Keratinocyte (primary cell): ENCODE measurements around the gene WDR89.

Source experiments
- EZH2 ChIP-seq: IDR thresholded peaks from one replicate; pipeline ENCODE4 v1.6.1; 2012; ENCODE audit warnings: inconsistent platforms, mild to moderate bottlenecking, low read length, moderate library complexity
- TF ChIP-seq, protein P1 (sequence below), 3 experiments: IDR thresholded peaks in 1 of 3; conservative IDR thresholded peaks in 1 of 3; optimal IDR thresholded peaks in 1 of 3; 2 replicates in 2 of 3; 3 replicates in 1 of 3; pipeline versions ENCODE3 to v1.5.1; 2011; ENCODE audit warnings: low read length in 3 of 3, mild to moderate bottlenecking in 3 of 3, moderate library complexity in 2 of 3, control low read depth in 1 of 3, inconsistent platforms in 1 of 3; ENCODE audit not compliant: insufficient read depth in 2 of 3; ENCODE audit errors: extremely low read depth in 1 of 3

DNA sequence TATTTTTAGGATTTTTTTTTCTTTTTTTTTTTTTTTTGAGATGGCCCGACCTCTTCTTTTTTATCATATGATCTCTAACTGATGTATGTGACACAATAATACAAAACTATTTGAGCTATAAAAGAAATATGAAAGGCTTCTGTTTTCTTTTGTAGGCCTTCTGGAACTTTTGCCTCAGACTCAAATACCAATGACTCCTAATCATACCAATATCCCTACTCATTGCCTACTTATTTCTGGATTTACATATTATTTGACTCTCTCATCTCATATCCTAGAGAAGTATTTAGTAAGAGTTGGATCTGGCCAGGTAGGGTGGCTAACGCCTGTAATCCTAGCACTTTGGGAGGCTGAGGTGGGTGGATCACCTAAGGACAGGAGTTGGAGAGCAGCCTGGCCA is 12.7 kb upstream of the WDR89 start:
- TF ChIP-seq, protein P1, sequence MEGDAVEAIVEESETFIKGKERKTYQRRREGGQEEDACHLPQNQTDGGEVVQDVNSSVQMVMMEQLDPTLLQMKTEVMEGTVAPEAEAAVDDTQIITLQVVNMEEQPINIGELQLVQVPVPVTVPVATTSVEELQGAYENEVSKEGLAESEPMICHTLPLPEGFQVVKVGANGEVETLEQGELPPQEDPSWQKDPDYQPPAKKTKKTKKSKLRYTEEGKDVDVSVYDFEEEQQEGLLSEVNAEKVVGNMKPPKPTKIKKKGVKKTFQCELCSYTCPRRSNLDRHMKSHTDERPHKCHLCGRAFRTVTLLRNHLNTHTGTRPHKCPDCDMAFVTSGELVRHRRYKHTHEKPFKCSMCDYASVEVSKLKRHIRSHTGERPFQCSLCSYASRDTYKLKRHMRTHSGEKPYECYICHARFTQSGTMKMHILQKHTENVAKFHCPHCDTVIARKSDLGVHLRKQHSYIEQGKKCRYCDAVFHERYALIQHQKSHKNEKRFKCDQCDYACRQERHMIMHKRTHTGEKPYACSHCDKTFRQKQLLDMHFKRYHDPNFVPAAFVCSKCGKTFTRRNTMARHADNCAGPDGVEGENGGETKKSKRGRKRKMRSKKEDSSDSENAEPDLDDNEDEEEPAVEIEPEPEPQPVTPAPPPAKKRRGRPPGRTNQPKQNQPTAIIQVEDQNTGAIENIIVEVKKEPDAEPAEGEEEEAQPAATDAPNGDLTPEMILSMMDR (optimal IDR thresholded peaks at IDR 0.05 in 1 of 3, IDR thresholded peaks at IDR 0.05 in 1 of 3, conservative IDR thresholded peaks at IDR 0.05 in 1 of 3; ENCODE audit: extremely low read depth in 1 of 3, insufficient read depth in 2 of 3, low read length in 3 of 3) = no peak
- no peak for TF ChIP-seq EZH2
